Immature natural killer cell (primary cell): ENCODE measurements around the gene COL20A1. TPM values are rescaled to one million over a fixed set of nuclear protein-coding genes. Genes with fewer than 3 reads are reported as not detected.

Experiments
- DNase-seq, 3 donors: peaks; one replicate each; pipeline ENCODE4 v3.0.0; 2022; ENCODE audit warnings: mixed read lengths in 1 of 3
- H3K27ac Mint-ChIP-seq, 6 donors: one replicate each; pipeline ENCODE4 v1.8.0; 2020; ENCODE audit warnings: mixed read lengths in 6 of 6, mild to moderate bottlenecking in 5 of 6, inconsistent platforms in 4 of 6, moderate library complexity in 3 of 6
- H3K27me3 Mint-ChIP-seq, 3 donors: one replicate each; pipeline ENCODE4 v1.8.0; 2020 to 2021; ENCODE audit warnings: low read depth in 3 of 3, mild to moderate bottlenecking in 3 of 3, mixed read lengths in 3 of 3, moderate library complexity in 3 of 3, inconsistent platforms in 1 of 3
- H3K36me3 Mint-ChIP-seq, 3 donors: one replicate each; pipeline ENCODE4 v1.8.0; 2020; ENCODE audit warnings: mixed read lengths in 3 of 3, inconsistent platforms in 2 of 3, mild to moderate bottlenecking in 2 of 3
- H3K4me1 Mint-ChIP-seq, 2 donors: one replicate each; pipeline ENCODE4 v1.8.0; 2020; ENCODE audit warnings: inconsistent platforms in 2 of 2, mild to moderate bottlenecking in 2 of 2, mixed read lengths in 2 of 2, moderate library complexity in 1 of 2
- H3K4me3 Mint-ChIP-seq, 5 donors: one replicate each; pipeline ENCODE4 v1.8.0; 2020; ENCODE audit warnings: mild to moderate bottlenecking in 5 of 5, mixed read lengths in 5 of 5, inconsistent platforms in 3 of 5, moderate library complexity in 3 of 5
- H3K9me3 Mint-ChIP-seq, 6 donors: one replicate each; pipeline ENCODE4 v1.8.0; 2020; ENCODE audit warnings: mild to moderate bottlenecking in 6 of 6, mixed read lengths in 6 of 6, inconsistent platforms in 4 of 6, moderate library complexity in 3 of 6
- polyA plus RNA-seq, 3 donors: library from polyadenylated mRNA; unstranded; fragments of 300-500 nt; fragmentation: Illumina TruSeq; gene quantifications; one replicate each; pipeline ENCODE4 v1.2.3, GENCODE V29; 2021

Gene COL20A1
- polyA plus RNA-seq, 3 donors from 2014 or later = not detected

GRCh38 chr20:63322146-63322932 lies 29.4 kb downstream of the COL20A1 start:
- peaks cover 2 to 8% (median 5%) of the 10 kb centered on the region in 3 donors for H3K27me3 Mint-ChIP-seq
- no peak for DNase-seq
- no peak overlapping the region for H3K4me3 Mint-ChIP-seq
- H3K4me1 Mint-ChIP-seq = peaks cover 0 to 7% of the 10 kb centered on the region in 2 donors
- H3K36me3 Mint-ChIP-seq = no peaks in the 10 kb centered on the region
- peak overlapping the region in 1 of 6 donors; percentile 40 for H3K27ac Mint-ChIP-seq
- no peaks in the 10 kb centered on the region for H3K9me3 Mint-ChIP-seq

GRCh38 chr20:63322933-63323273 lies 29.9 kb downstream of the COL20A1 start:
- peaks cover 0 to 7% of the 10 kb centered on the region in 2 donors for H3K4me1 Mint-ChIP-seq
- H3K27ac Mint-ChIP-seq = no peak overlapping the region
- H3K9me3 Mint-ChIP-seq = no peaks in the 10 kb centered on the region
- no peaks in the 10 kb centered on the region for H3K36me3 Mint-ChIP-seq
- DNase-seq = no peak
- peaks cover 0 to 8% (median 5%) of the 10 kb centered on the region in 3 donors for H3K27me3 Mint-ChIP-seq
- H3K4me3 Mint-ChIP-seq = no peak overlapping the region

GRCh38 chr20:63323357-63323981 lies 30.5 kb downstream of the COL20A1 start:
- H3K4me1 Mint-ChIP-seq = peaks cover 0 to 7% of the 10 kb centered on the region in 2 donors
- no peak for DNase-seq

GRCh38 chr20:63325021-63325471 lies 32.1 kb downstream of the COL20A1 start:
- no peak for DNase-seq
- H3K4me3 Mint-ChIP-seq = no peak overlapping the region
- peaks cover 0 to 11% (median 3%) of the 10 kb centered on the region in 3 donors for H3K27me3 Mint-ChIP-seq
- H3K4me1 Mint-ChIP-seq = peaks cover 0 to 7% of the 10 kb centered on the region in 2 donors
- no peaks in the 10 kb centered on the region for H3K9me3 Mint-ChIP-seq
- H3K36me3 Mint-ChIP-seq = no peaks in the 10 kb centered on the region
- no peak overlapping the region for H3K27ac Mint-ChIP-seq

More at GRCh38 chr20:63323357-63323981, 30.5 kb downstream of the COL20A1 start:
- Mint-ChIP-seq H3K4me3 (no peak overlapping the region), H3K27me3 (peaks cover 0 to 11% (median 3%) of the 10 kb centered on the region in 3 donors), H3K36me3 (no peaks in the 10 kb centered on the region), H3K27ac (no peak overlapping the region), H3K9me3 (no peaks in the 10 kb centered on the region)

GRCh38 chr20:63325554-63326313 lies 32.7 kb downstream of the COL20A1 start:
- H3K36me3 Mint-ChIP-seq = no peaks in the 10 kb centered on the region
- peaks cover 0 to 7% of the 10 kb centered on the region in 2 donors for H3K4me1 Mint-ChIP-seq
- H3K9me3 Mint-ChIP-seq = no peaks in the 10 kb centered on the region
- no peak for DNase-seq
- H3K27me3 Mint-ChIP-seq = peaks cover 0 to 11% (median 3%) of the 10 kb centered on the region in 3 donors
- H3K4me3 Mint-ChIP-seq = no peak overlapping the region
- H3K27ac Mint-ChIP-seq = peak overlapping the region in 2 of 6 donors; percentile 55 to 83

GRCh38 chr20:63326314-63327230 lies 33.6 kb downstream of the COL20A1 start:
- Mint-ChIP-seq H3K27me3 (peaks cover 0 to 11% (median 2%) of the 10 kb centered on the region in 3 donors), H3K4me3 (peak overlapping the region in 1 of 5 donors; percentile 14), H3K9me3 (peaks cover 0 to 3% (median under 1%) of the 10 kb centered on the region in 6 donors), H3K36me3 (no peaks in the 10 kb centered on the region), H3K4me1 (peaks cover 0 to 7% of the 10 kb centered on the region in 2 donors), H3K27ac (peak overlapping the region; percentile 42 to 94 (median 82))
- DNase-seq = no peak

GRCh38 chr20:63327231-63327745 lies 34.3 kb downstream of the COL20A1 start:
- H3K4me3 Mint-ChIP-seq = peak overlapping the region in 1 of 5 donors; percentile 14
- H3K27me3 Mint-ChIP-seq = peaks cover 0 to 11% (median 2%) of the 10 kb centered on the region in 3 donors
- H3K9me3 Mint-ChIP-seq = peaks cover 0 to 8% (median 6%) of the 10 kb centered on the region in 6 donors
- DNase-seq = no peak
- peaks cover 0 to 3% (median 0%) of the 10 kb centered on the region in 3 donors for H3K36me3 Mint-ChIP-seq
- peaks cover 0 to 7% of the 10 kb centered on the region in 2 donors for H3K4me1 Mint-ChIP-seq
- H3K27ac Mint-ChIP-seq = peak overlapping the region; percentile 42 to 94 (median 82)

- H3K4me1 Mint-ChIP-seq = peaks cover 0 to 7% of the 10 kb centered on the region in 2 donors
- peaks cover 0 to 3% (median 0%) of the 10 kb centered on the region in 3 donors for H3K36me3 Mint-ChIP-seq
- peaks cover 0 to 9% (median 2%) of the 10 kb centered on the region in 3 donors for H3K27me3 Mint-ChIP-seq
- DNase-seq = no peak
- H3K27ac Mint-ChIP-seq = peak overlapping the region in 3 of 6 donors; percentile 55 to 92 (median 73)
- H3K4me3 Mint-ChIP-seq = no peak overlapping the region
- peaks cover 0 to 8% (median 6%) of the 10 kb centered on the region in 6 donors for H3K9me3 Mint-ChIP-seq
These were observed 35.2 kb downstream of the COL20A1 start for GRCh38 chr20:63328026-63328700.

GRCh38 chr20:63328718-63329275 lies 35.8 kb downstream of the COL20A1 start:
- H3K4me3 Mint-ChIP-seq = no peak overlapping the region
- peaks cover 0 to 6% (median under 1%) of the 10 kb centered on the region in 3 donors for H3K27me3 Mint-ChIP-seq
- no peak for DNase-seq
- peaks cover 0 to 7% of the 10 kb centered on the region in 2 donors for H3K4me1 Mint-ChIP-seq
- peaks cover 0 to 8% (median 6%) of the 10 kb centered on the region in 6 donors for H3K9me3 Mint-ChIP-seq
- H3K27ac Mint-ChIP-seq = no peak overlapping the region
- peaks cover 0 to 3% (median 0%) of the 10 kb centered on the region in 3 donors for H3K36me3 Mint-ChIP-seq

GRCh38 chr20:63329331-63330083 lies 36.5 kb downstream of the COL20A1 start:
- Mint-ChIP-seq H3K36me3 (peaks cover 0 to 3% (median 0%) of the 10 kb centered on the region in 3 donors), H3K4me3 (no peak overlapping the region), H3K27ac (no peak overlapping the region), H3K9me3 (peaks cover 0 to 8% (median 6%) of the 10 kb centered on the region in 6 donors), H3K27me3 (peaks cover 0 to 4% (median 0%) of the 10 kb centered on the region in 3 donors), H3K4me1 (peaks cover 0 to 7% of the 10 kb centered on the region in 2 donors)
- DNase-seq = no peak

GRCh38 chr20:63330084-63330760 lies 37.2 kb downstream of the COL20A1 start:
- no peak overlapping the region for H3K4me3 Mint-ChIP-seq
- H3K9me3 Mint-ChIP-seq = peaks cover 0 to 8% (median 6%) of the 10 kb centered on the region in 6 donors
- peaks cover 0 to 7% of the 10 kb centered on the region in 2 donors for H3K4me1 Mint-ChIP-seq
- peak overlapping the region in 1 of 6 donors; percentile 61 for H3K27ac Mint-ChIP-seq
- no peak for DNase-seq
- H3K27me3 Mint-ChIP-seq = peaks cover 0 to 4% (median 0%) of the 10 kb centered on the region in 3 donors
- peaks cover 0 to 3% (median 0%) of the 10 kb centered on the region in 3 donors for H3K36me3 Mint-ChIP-seq
